GM12878 (cell line): ENCODE results near the gene ANK2. TPM values are rescaled to one million over a fixed set of nuclear protein-coding genes. Genes with fewer than 3 reads are reported as not detected.

Experiments
- ATAC-seq: fragments of 200-7000 bp; cut with Tn5 transposase; 3 replicates; pipeline ENCODE4 v1.9.1; 2020; ENCODE audit warnings: mild to moderate bottlenecking, moderate library complexity
- BruUV-seq: library from RNA; stranded (reverse); fragments of 400-500 nt; replicated peaks from 2 replicates; lab custom pipeline; 2021; lab: Mats Ljungman, UMichigan
- CTCF ChIA-PET: fragments of 300-600 bp; sonication (Branson Sonifier 250); formaldehyde crosslinking; extraction: SDS; loops from one replicate; lab custom pipeline; 2021; ENCODE audit warnings: inconsistent platforms; lab: Yijun Ruan, JAX
- POLR2A ChIA-PET: fragments of 350-600 bp; formaldehyde crosslinking; extraction: SDS; loops from one replicate; lab custom pipeline; 2021; ENCODE audit warnings: inconsistent platforms; lab: Charles Lee
- RAD21 ChIA-PET: fragments of 300-600 bp; sonication (Branson Sonifier 250); formaldehyde crosslinking; loops from one replicate; lab custom pipeline; 2023; ENCODE audit warnings: antibody characterized with exemption; ENCODE audit not compliant: unreplicated experiment; lab: Charles Lee
- SMC1A ChIA-PET: fragments of 300-600 bp; sonication (Branson Sonifier 250); formaldehyde crosslinking; loops from one replicate; lab custom pipeline; 2023; ENCODE audit not compliant: unreplicated experiment, uncharacterized antibody; lab: Charles Lee
- DNase-seq: peaks from one replicate; pipeline ENCODE4 v3.0.0-alpha.2; 2011; ENCODE audit warnings: low read depth, low spot score
- FAIRE-seq: peaks from 3 replicates; lab custom pipeline; 2011; peaks lifted over from hg19 to GRCh38; lab: Jason Lieb, UNC
- H2AFZ ChIP-seq: 2 replicates; pipeline ENCODE4 v1.6.0; 2011; ENCODE audit warnings: low read depth, low read length, control low read depth; ENCODE audit not compliant: control insufficient read depth
- H3K27ac ChIP-seq: 2 replicates; pipeline ENCODE4 v1.5.1; 2011; ENCODE audit warnings: control low read depth; ENCODE audit not compliant: control insufficient read depth, insufficient read depth
- H3K27me3 ChIP-seq, 2 experiments: replicated peaks in 1 of 2; 2 replicates each; pipeline versions ENCODE4 v1.6.0 to v1.6.1; 2011; ENCODE audit warnings: low read length in 1 of 2; ENCODE audit not compliant: control insufficient read depth in 2 of 2, insufficient read depth in 2 of 2
- H3K36me3 ChIP-seq, 2 experiments: 2 replicates each; pipeline ENCODE4 v1.5.1; 2011; ENCODE audit warnings: low read length in 1 of 2; ENCODE audit not compliant: control insufficient read depth in 2 of 2, insufficient read depth in 2 of 2
- H3K4me1 ChIP-seq: 2 replicates; pipeline ENCODE4 v1.6.1; 2011; ENCODE audit warnings: mild to moderate bottlenecking, low read length, moderate library complexity, mixed read lengths; ENCODE audit not compliant: control insufficient read depth, insufficient read depth
- H3K4me2 ChIP-seq: 2 replicates; pipeline ENCODE4 v1.6.0; 2011; ENCODE audit warnings: control low read depth; ENCODE audit not compliant: control insufficient read depth, insufficient read depth
- H3K4me3 ChIP-seq: fragments of 200-600 bp; sonication (generic); 2 replicates; pipeline ENCODE4 v1.5.1; 2016
- H3K79me2 ChIP-seq: 2 replicates; pipeline ENCODE4 v1.6.0; 2011; ENCODE audit warnings: low read length; ENCODE audit not compliant: control insufficient read depth, insufficient read depth
- H3K9ac ChIP-seq: 2 replicates; pipeline ENCODE4 v1.8.0; 2011; ENCODE audit warnings: low read length, control low read depth, mixed read lengths; ENCODE audit not compliant: control insufficient read depth, insufficient read depth
- H3K9me3 ChIP-seq: replicated peaks from 3 replicates; pipeline ENCODE4 v1.5.1; 2011; ENCODE audit warnings: mild to moderate bottlenecking, low read length; ENCODE audit not compliant: control insufficient read depth, insufficient read depth
- H4K20me1 ChIP-seq: 2 replicates; pipeline ENCODE4 v1.6.0; 2011; ENCODE audit not compliant: control insufficient read depth, insufficient read depth
- E2F8 ChIP-seq: fragments of 450-650 bp; IDR thresholded peaks from 2 replicates; pipeline ENCODE4 v1.6.1; 2018; ENCODE audit warnings: mild to moderate bottlenecking, low read depth, moderate library complexity; ENCODE audit not compliant: partially characterized antibody
- ESRRA ChIP-seq: IDR thresholded peaks from 2 replicates; pipeline ENCODE4 v1.6.1; 2012; ENCODE audit warnings: mild to moderate bottlenecking, low read length, improper control_type of control experiment
- ETV6 ChIP-seq, 2 experiments: fragments of 450-650 bp in 1 of 2; IDR thresholded peaks in 1 of 2; conservative IDR thresholded peaks in 1 of 2; 2 replicates each; pipeline ENCODE4 v1.6.1; 2014; ENCODE audit warnings: antibody characterized with exemption in 1 of 2, borderline replicate concordance in 1 of 2, low read depth in 1 of 2, mild to moderate bottlenecking in 1 of 2, moderate library complexity in 1 of 2
- GABPA ChIP-seq: IDR thresholded peaks from 2 replicates; pipeline ENCODE4 v1.6.1; 2014; ENCODE audit warnings: antibody characterized with exemption, low read depth, mild to moderate bottlenecking, inconsistent platforms
- IKZF2 ChIP-seq, 2 experiments: fragments of 450-650 bp; IDR thresholded peaks; 2 replicates each; pipeline ENCODE4 v1.6.1; 2017; ENCODE audit warnings: mild to moderate bottlenecking in 2 of 2, moderate library complexity in 2 of 2
- NRF1 ChIP-seq: conservative IDR thresholded peaks from 2 replicates; pipeline ENCODE4 v1.6.1; 2011; ENCODE audit warnings: mild to moderate bottlenecking, low read depth, low read length, improper control_type of control experiment
- RAD21 ChIP-seq: IDR thresholded peaks from 2 replicates; pipeline ENCODE4 v1.6.1; 2011; ENCODE audit warnings: mild to moderate bottlenecking, low read depth, low read length, moderate library complexity; ENCODE audit not compliant: insufficient read depth
- SIX5 ChIP-seq: IDR thresholded peaks from 2 replicates; pipeline ENCODE4 v1.6.1; 2011; ENCODE audit warnings: mild to moderate bottlenecking, low read depth, low read length, moderate library complexity; ENCODE audit not compliant: severe bottlenecking
- SUZ12 ChIP-seq: fragments of 200-600 bp; sonication (generic); IDR thresholded peaks from one replicate; pipeline ENCODE4 v1.6.1; 2018; ENCODE audit warnings: antibody characterized with exemption, mild to moderate bottlenecking; ENCODE audit not compliant: unreplicated experiment
- TAF1 ChIP-seq: IDR thresholded peaks from 2 replicates; pipeline ENCODE4 v1.6.1; 2011; ENCODE audit warnings: mild to moderate bottlenecking, low read depth, low read length, borderline replicate concordance
- WRNIP1 ChIP-seq: IDR thresholded peaks from 2 replicates; pipeline ENCODE4 v1.6.1; 2011; ENCODE audit warnings: low read depth, low read length, improper control_type of control experiment, borderline replicate concordance
- ZNF24 ChIP-seq: fragments of 450-650 bp; IDR thresholded peaks from 2 replicates; pipeline ENCODE4 v1.6.1; 2017; ENCODE audit warnings: antibody characterized with exemption, mild to moderate bottlenecking
- WGBS: methylation state at CpG from one replicate; pipeline ENCODE4 v1.1.6; 2016; ENCODE audit warnings: low lambda C conversion rate; ENCODE audit not compliant: insufficient replicate concordance, insufficient coverage; ENCODE audit errors: missing lambda C conversion rate; 5-methylcytosine and 5-hydroxymethylcytosine counted together
- in situ Hi-C: fragments of 300-500 bp; cut with MboI; formaldehyde crosslinking; loops from 9 replicates; pipeline ENCODE4 v1.14.3; 2018; ENCODE audit warnings: mixed read lengths
- intact Hi-C: fragments of 100-400 bp; cut with micrococcal nuclease; formaldehyde crosslinking; loops from one replicate; pipeline ENCODE4 v1.14.2; 2022; ENCODE audit not compliant: unreplicated experiment
- polyA plus RNA-seq, 11 experiments: library from polyadenylated mRNA; depleted of rRNA in 4 of 11; unstranded in 6 of 11; stranded (reverse) in 5 of 11; fragments of >200 nt; fragmentation: Nextera tagmentation in 4 of 11; fragmentation: Illumina TruSeq in 1 of 11; extraction: Ambion mirVana in 4 of 11; extraction: Trizol in 1 of 11; gene quantifications; 1 replicate in 1 of 11; 2 replicates in 10 of 11; pipeline versions ENCODE4 v1.2.1 to v1.2.3, GENCODE V29; 2011 to 2016; ENCODE audit warnings: inconsistent platforms in 2 of 11, missing spikeins in 2 of 11, low read depth in 1 of 11
- total RNA-seq, 4 experiments: library from RNA; depleted of rRNA in 3 of 4; stranded (reverse); fragments of >200 nt in 3 of 4; fragmentation: Illumina TruSeq in 1 of 4; extraction: Trizol in 1 of 4; gene quantifications; 2 replicates each; pipeline versions ENCODE4 v1.2.1 to v1.2.3, GENCODE V29; 2013 to 2021
- TF ChIP-seq, protein P1 (sequence below): IDR thresholded peaks from 2 replicates; pipeline ENCODE4 v1.6.1; 2011; ENCODE audit warnings: borderline replicate concordance, low read depth, mild to moderate bottlenecking, moderate library complexity, mixed read lengths, low read length; ENCODE audit not compliant: insufficient read depth; ENCODE audit errors: extremely low read length

ANK2 gene
- total and polyA plus RNA-seq, 10 of the 15 experiments (the other 5 are each of a cell fraction or from before 2014, with no cell fraction given), result 1.6 to 13.0 (median 4.1) TPM

DNA sequence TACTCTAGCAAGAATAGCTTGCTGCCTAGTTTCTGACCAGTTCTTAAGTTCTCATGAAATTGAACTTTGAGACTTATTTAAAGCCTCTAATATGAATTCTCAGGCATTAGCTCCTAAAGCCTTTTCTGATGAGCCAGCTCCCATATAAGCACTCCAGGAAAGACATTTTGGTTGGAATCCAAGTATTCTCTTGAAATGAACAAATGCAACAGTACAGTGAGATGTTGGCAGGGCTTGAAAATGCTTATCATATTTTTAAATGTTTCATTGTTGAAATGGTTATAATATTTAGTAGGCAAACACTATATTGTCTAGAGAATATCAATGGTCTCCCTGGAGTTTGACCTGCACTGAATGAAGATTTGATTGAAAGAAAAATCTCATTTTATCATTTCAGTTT, 240.3 kb downstream of the ANK2 start:
- Histone ChIP-seq H2AFZ (no peak overlapping the region), H3K27ac (no peak overlapping the region), H3K27me3 (no peaks in the 10 kb centered on the region), H3K4me1 (no peaks in the 10 kb centered on the region), H3K9me3 (no peaks in the 10 kb centered on the region), H3K36me3 (no peaks in the 10 kb centered on the region), H3K4me2 (no peak overlapping the region), H3K79me2 (no peaks in the 10 kb centered on the region), H3K9ac (no peak overlapping the region), H3K4me3 (no peak overlapping the region), H4K20me1 (no peaks in the 10 kb centered on the region)
- TF ChIP-seq ETV6 (conservative IDR thresholded peaks at IDR 0.05 in 1 of 2, IDR thresholded peaks at IDR 0.05 in 1 of 2; ENCODE audit: borderline replicate concordance in 1 of 2, low read depth in 1 of 2), result no peak
- no peak for TF ChIP-seq RAD21
- no peak for TF ChIP-seq GABPA
- DNase-seq (no peak), FAIRE-seq (no peak), ATAC-seq (no peak)
- no TSS peak for BruUV-seq
- SMC1A ChIA-PET, result interaction anchor here (0.6 to 1.2 kb wide), 7 partner anchors 10 to 104 kb away, joined by 3 to 6 read pairs (median 4); no protein-coding TSS in a partner anchor
- CTCF ChIA-PET, result interaction anchor here (0.8 to 4.9 kb wide), 5 partner anchors 11 to 66 kb away, joined by 3 to 26 read pairs (median 6); no protein-coding TSS in a partner anchor
- POLR2A ChIA-PET, result no interaction called here
- intact Hi-C loops (no loop called here), in situ Hi-C loops (no loop called here)
- RAD21 ChIA-PET, result interaction anchor here (1.6 kb wide), 1 partner anchor 66 kb away, joined by 3 read pairs; no protein-coding TSS in a partner anchor

DNA sequence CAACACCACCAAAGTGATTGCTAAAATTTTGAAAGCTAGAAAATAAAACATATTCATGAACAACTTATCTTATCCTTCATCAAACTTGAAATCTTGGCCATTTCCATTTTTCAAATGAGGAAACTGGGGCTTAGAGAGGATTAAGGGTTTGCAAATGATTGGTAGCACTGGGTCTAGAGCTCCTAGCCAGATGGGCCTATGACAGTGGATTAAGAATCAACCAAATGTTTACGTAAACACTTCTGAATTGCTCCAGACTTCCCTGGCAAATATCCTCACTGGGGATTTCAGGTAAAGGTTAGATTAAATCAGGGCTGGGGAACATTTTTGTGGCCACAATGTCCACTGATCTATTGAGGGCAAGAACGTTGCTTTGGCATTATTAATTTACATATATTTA, 241.2 kb downstream of the ANK2 start:
- no peak overlapping the region for H2AFZ ChIP-seq
- H4K20me1 ChIP-seq, result no peaks in the 10 kb centered on the region
- in situ Hi-C loops, result no loop called here
- no peak overlapping the region for H3K4me2 ChIP-seq
- WGBS, result 50% methylated on average over 2 of the region's 2 CpGs
- no peaks in the 10 kb centered on the region for H3K79me2 ChIP-seq
- H3K9ac ChIP-seq, result no peak overlapping the region
- SMC1A ChIA-PET, result interaction anchor here (0.8 kb wide), 2 partner anchors 26 to 103 kb away, joined by 3 read pairs; no protein-coding TSS in a partner anchor
- DNase-seq (no peak), ATAC-seq (no peak), FAIRE-seq (no peak)
- no peak overlapping the region for H3K4me3 ChIP-seq
- BruUV-seq, result no TSS peak
- intact Hi-C loops, result no loop called here
- RAD21 ChIA-PET, result no interaction called here
- no peaks in the 10 kb centered on the region for H3K27me3 ChIP-seq
- POLR2A ChIA-PET, result no interaction called here
- H3K4me1 ChIP-seq, result no peaks in the 10 kb centered on the region
- CTCF ChIA-PET, result interaction anchor here (0.7 to 4.9 kb wide), 5 partner anchors 9 to 65 kb away, joined by 3 to 26 read pairs (median 6); no protein-coding TSS in a partner anchor
- H3K36me3 ChIP-seq, result no peaks in the 10 kb centered on the region
- H3K9me3 ChIP-seq, result no peaks in the 10 kb centered on the region
- H3K27ac ChIP-seq, result no peak overlapping the region
- TF ChIP-seq IKZF2 (IDR thresholded peaks at IDR 0.05), result no peak
- no peak for TF ChIP-seq ZNF24
- TF ChIP-seq E2F8, result no peak
- TF ChIP-seq SUZ12, result no peak
- no peak for TF ChIP-seq TAF1
- TF ChIP-seq, protein P1, sequence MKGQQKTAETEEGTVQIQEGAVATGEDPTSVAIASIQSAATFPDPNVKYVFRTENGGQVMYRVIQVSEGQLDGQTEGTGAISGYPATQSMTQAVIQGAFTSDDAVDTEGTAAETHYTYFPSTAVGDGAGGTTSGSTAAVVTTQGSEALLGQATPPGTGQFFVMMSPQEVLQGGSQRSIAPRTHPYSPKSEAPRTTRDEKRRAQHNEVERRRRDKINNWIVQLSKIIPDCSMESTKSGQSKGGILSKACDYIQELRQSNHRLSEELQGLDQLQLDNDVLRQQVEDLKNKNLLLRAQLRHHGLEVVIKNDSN, result no peak
- no peak for TF ChIP-seq NRF1
- TF ChIP-seq SIX5, result no peak
- TF ChIP-seq ESRRA, result no peak
- TF ChIP-seq WRNIP1, result no peak
